Mucosa of descending colon (tissue), 3 donors: ENCODE results near the gene SGSM2. TPM values are rescaled to one million over a fixed set of nuclear protein-coding genes. Genes with fewer than 3 reads are reported as not detected.

Experiments
- ATAC-seq: fragments of 200-7000 bp; cut with Tn5 transposase; one replicate; pipeline ENCODE4 v1.9.1; 2020; ENCODE audit warnings: mild to moderate bottlenecking, moderate library complexity
- DNase-seq, 3 donors: peaks; one replicate each; pipeline ENCODE4 v3.0.0-alpha.2; 2020
- H3K36me3 ChIP-seq: fragments of 200-600 bp; one replicate; pipeline ENCODE4 v1.8.0; 2021; ENCODE audit warnings: low read depth, mild to moderate bottlenecking
- H3K4me1 ChIP-seq: fragments of 200-600 bp; one replicate; pipeline ENCODE4 v1.8.0; 2021; ENCODE audit warnings: low read depth, mild to moderate bottlenecking
- H3K4me3 ChIP-seq: fragments of 200-600 bp; one replicate; pipeline ENCODE4 v1.8.0; 2021; ENCODE audit warnings: mild to moderate bottlenecking
- H3K9me3 ChIP-seq: fragments of 200-600 bp; one replicate; pipeline ENCODE4 v1.8.0; 2021; ENCODE audit warnings: mild to moderate bottlenecking
- CTCF ChIP-seq: fragments of 200-600 bp; IDR thresholded peaks from one replicate; pipeline ENCODE4 v1.8.0; 2022; ENCODE audit warnings: antibody characterized with exemption, mild to moderate bottlenecking
- intact Hi-C, 2 donors: fragments of 100-400 bp; cut with DNase I in 1 of 2; cut with micrococcal nuclease in 1 of 2; formaldehyde crosslinking; loops; one replicate each; pipeline versions ENCODE4 v1.11.0 to v1.11.1; 2022; cut with DNase I, micrococcal nuclease
- long read RNA-seq, 2 donors: library from polyadenylated mRNA; unstranded; transcript quantifications; one replicate each; pipeline ENCODE4 v2.0.0, GENCODE V29; 2019 to 2021
- total RNA-seq, 3 donors: library from RNA; stranded (reverse); fragmentation: NEBNext Ultra II Directional in 2 of 3; extraction: Animal tissue kit (Norgen Biotek cat#: 25700) in 2 of 3; gene quantifications; one replicate each; pipeline versions ENCODE4 v1.2.1 to v1.2.4, GENCODE V29; 2021 to 2023
- donor health status: DM: no; HTN: no; CAD: no; lungs with moderate emphysema.
- donor health status: DM: no; HTN: no; CAD: no.
- donor health status: DM: no; HTN: yes; CAD: no.

Gene SGSM2
- total RNA-seq = 10 to 100 TPM; 29.1 to 57.9 (median 30.2) TPM
- long read RNA-seq, donor 1, full-length matches to known transcripts = 4 of 60 reads
- long read RNA-seq, donor 1, partial matches to known transcripts = 37 of 60 reads
- long read RNA-seq, donor 1, other reads (novel, unspliced or antisense) = 19 of 60 reads
- long read RNA-seq, donor 2, partial matches to known transcripts = 1 of 2 reads
- long read RNA-seq, donor 2, other reads (novel, unspliced or antisense) = 1 of 2 reads

GRCh38 chr17:2336852-2337543 lies at the start of gene SGSM2:
TSS of gene SGSM2 (plus strand) at chr17:2337501. CDS start at chr17:2337689, 188 bp downstream.
- Histone ChIP-seq H3K4me1 (peaks cover 7% of the 10 kb centered on the region), H3K9me3 (no peaks in the 10 kb centered on the region), H3K36me3 (peaks cover 2% of the 10 kb centered on the region), H3K4me3 (peak within 1 kb of the TSS; percentile 78)
- ATAC-seq (peak; percentile 62), DNase-seq (peak; percentile 63 to 82 (median 79))
- intact Hi-C loops = no loop called here
- TF ChIP-seq CTCF = no peak

GRCh38 chr17:2289878-2290478 lies 47.3 kb upstream of the SGSM2 start:
- DNase-seq (no peak), ATAC-seq (no peak)
- intact Hi-C loops = loop anchor here in 1 of 2 donors (10.0 kb wide), 1 partner anchor 235 kb away; the partner anchor contains the start of gene HIC1
- peaks cover 10% of the 10 kb centered on the region for H3K36me3 ChIP-seq
- no peak for TF ChIP-seq CTCF
- no peaks in the 10 kb centered on the region for H3K4me1 ChIP-seq
- H3K9me3 ChIP-seq = no peaks in the 10 kb centered on the region
- H3K4me3 ChIP-seq = no peak overlapping the region

- H3K36me3 ChIP-seq = peaks cover 10% of the 10 kb centered on the region
- ATAC-seq = no peak
- no peaks in the 10 kb centered on the region for H3K4me1 ChIP-seq
- DNase-seq = no peak
- TF ChIP-seq CTCF = no peak
- H3K4me3 ChIP-seq = no peak overlapping the region
- intact Hi-C loops = no loop called here
- H3K9me3 ChIP-seq = no peaks in the 10 kb centered on the region
Observed at GRCh38 chr17:2292100-2292499, 45.2 kb upstream of the SGSM2 start.

GRCh38 chr17:2295575-2295974 lies 41.7 kb upstream of the SGSM2 start:
- no peak for DNase-seq
- TF ChIP-seq CTCF = no peak
- ATAC-seq = no peak
- no peaks in the 10 kb centered on the region for H3K9me3 ChIP-seq
- no peaks in the 10 kb centered on the region for H3K4me1 ChIP-seq
- intact Hi-C loops = no loop called here
- H3K4me3 ChIP-seq = no peak overlapping the region
- H3K36me3 ChIP-seq = peaks cover 10% of the 10 kb centered on the region

GRCh38 chr17:2297023-2297422 lies 40.3 kb upstream of the SGSM2 start:
- no peak for TF ChIP-seq CTCF
- Histone ChIP-seq H3K4me1 (peaks cover 10% of the 10 kb centered on the region), H3K36me3 (peaks cover 7% of the 10 kb centered on the region), H3K9me3 (no peaks in the 10 kb centered on the region), H3K4me3 (no peak overlapping the region)
- ATAC-seq (no peak), DNase-seq (no peak)
- intact Hi-C loops = no loop called here
